Stomach (tissue), 4 donors: ENCODE measurements around the gene CPB2.

Experiments used
- CTCF ChIP-seq, 7 experiments: fragments of 450-650 bp in 4 of 7; fragments of 200-600 bp in 3 of 7; sonication (generic) in 3 of 7; IDR thresholded peaks; one replicate each; pipeline ENCODE4 v1.5.1; 2016 to 2019; ENCODE audit warnings: antibody characterized with exemption in 7 of 7, control low read depth in 2 of 7, mild to moderate bottlenecking in 1 of 7
- POLR2A ChIP-seq, 4 donors: fragments of 450-650 bp; IDR thresholded peaks; one replicate each; pipeline ENCODE4 v1.6.1; 2016; ENCODE audit warnings: antibody characterized with exemption in 4 of 4, control low read depth in 2 of 4, mild to moderate bottlenecking in 1 of 4, moderate library complexity in 1 of 4
- POLR2AphosphoS5 ChIP-seq, 3 donors: sonication (generic); formaldehyde crosslinking; IDR thresholded peaks; one replicate each; pipeline ENCODE4 v1.6.1; 2016; ENCODE audit warnings: antibody characterized with exemption in 3 of 3

- TF ChIP-seq CTCF (IDR thresholded peaks at IDR 0.05) (peak in 4 of 7 experiments; percentile 16 to 53 (median 34)), POLR2A (IDR thresholded peaks at IDR 0.05) (peak in 1 of 4 donors; percentile 24), POLR2AphosphoS5 (IDR thresholded peaks at IDR 0.05) (peak; percentile 82 to 93 (median 85))
These were observed 52.3 kb downstream of the CPB2 start, which contains the start of gene ZC3H13 for GRCh38 chr13:46052319-46053161.
